OCI-LY7 (cell line): ENCODE results near the gene SLC16A6.

Experiments
- EZH2phosphoT487 ChIP-seq: fragments of 200-600 bp; sonication (generic); IDR thresholded peaks from 2 replicates; pipeline ENCODE4 v1.6.1; 2018; ENCODE audit warnings: low read depth, borderline replicate concordance, mild to moderate bottlenecking, mixed run types, antibody characterized with exemption, low read length, moderate library complexity, mixed read lengths
- TF ChIP-seq, protein P1 (sequence below): fragments of 200-600 bp; sonication (generic); conservative IDR thresholded peaks from 2 replicates; pipeline ENCODE4 v1.5.1; 2014; ENCODE audit warnings: mild to moderate bottlenecking, antibody characterized with exemption, low read length, moderate library complexity, mixed read lengths

DNA sequence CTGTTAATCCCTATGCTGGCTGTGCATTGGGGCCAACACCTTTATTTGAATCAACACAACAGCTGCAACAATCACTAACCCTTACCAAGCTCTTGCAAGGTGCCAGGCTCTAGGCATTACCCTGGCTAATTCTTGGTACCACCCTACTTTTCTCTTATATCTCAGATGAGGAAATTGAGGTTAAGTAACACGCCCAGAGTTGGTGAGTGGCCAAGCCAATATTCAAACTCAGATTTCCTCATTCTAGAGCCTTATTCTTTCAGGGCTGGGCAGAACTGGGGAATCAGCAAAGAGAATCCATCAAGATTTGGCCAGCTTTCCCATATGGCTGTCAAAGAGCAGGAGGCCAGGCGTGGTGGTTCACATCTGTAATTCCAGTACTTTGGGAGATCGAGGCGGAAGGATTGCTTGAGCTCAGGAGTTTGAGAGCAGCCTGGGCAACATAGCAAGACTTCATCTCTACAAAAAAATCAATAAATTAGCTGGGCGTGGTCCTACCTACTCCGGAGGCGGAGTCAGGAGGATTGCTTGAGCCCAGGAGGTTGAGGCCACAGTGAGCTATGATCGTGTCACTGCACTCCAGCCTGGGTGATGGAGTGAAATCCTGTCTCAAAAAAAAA is 24.1 kb upstream of the SLC16A6 start:
- TF ChIP-seq, protein P1, sequence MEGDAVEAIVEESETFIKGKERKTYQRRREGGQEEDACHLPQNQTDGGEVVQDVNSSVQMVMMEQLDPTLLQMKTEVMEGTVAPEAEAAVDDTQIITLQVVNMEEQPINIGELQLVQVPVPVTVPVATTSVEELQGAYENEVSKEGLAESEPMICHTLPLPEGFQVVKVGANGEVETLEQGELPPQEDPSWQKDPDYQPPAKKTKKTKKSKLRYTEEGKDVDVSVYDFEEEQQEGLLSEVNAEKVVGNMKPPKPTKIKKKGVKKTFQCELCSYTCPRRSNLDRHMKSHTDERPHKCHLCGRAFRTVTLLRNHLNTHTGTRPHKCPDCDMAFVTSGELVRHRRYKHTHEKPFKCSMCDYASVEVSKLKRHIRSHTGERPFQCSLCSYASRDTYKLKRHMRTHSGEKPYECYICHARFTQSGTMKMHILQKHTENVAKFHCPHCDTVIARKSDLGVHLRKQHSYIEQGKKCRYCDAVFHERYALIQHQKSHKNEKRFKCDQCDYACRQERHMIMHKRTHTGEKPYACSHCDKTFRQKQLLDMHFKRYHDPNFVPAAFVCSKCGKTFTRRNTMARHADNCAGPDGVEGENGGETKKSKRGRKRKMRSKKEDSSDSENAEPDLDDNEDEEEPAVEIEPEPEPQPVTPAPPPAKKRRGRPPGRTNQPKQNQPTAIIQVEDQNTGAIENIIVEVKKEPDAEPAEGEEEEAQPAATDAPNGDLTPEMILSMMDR: no peak
- TF ChIP-seq EZH2phosphoT487: no peak
